Epithelial cell of proximal tubule (primary cell): Measurements from ENCODE around the gene MED7. TPM values are rescaled to one million over a fixed set of nuclear protein-coding genes. Genes with fewer than 3 reads are reported as not detected.

ENCODE experiments used
- DNase-seq: peaks from one replicate; pipeline ENCODE4 v3.0.0-alpha.2; 2011; ENCODE audit warnings: low read depth
- H3K4me3 ChIP-seq: 2 replicates; pipeline ENCODE4 v1.5.1; 2011; ENCODE audit warnings: low read depth, mild to moderate bottlenecking, low read length
- total RNA-seq: library from RNA; depleted of rRNA; stranded (reverse); fragments of >200 nt; gene quantifications from 2 replicates; pipeline ENCODE4 v1.2.3, GENCODE V29; 2015
- TF ChIP-seq, protein P1 (sequence below): conservative IDR thresholded peaks from 2 replicates; pipeline ENCODE4 v1.5.1; 2012; ENCODE audit warnings: low read depth, mild to moderate bottlenecking, low read length

The MED7 gene
- total RNA-seq, 1 donor from 2014 or later = 20.5 TPM

DNA sequence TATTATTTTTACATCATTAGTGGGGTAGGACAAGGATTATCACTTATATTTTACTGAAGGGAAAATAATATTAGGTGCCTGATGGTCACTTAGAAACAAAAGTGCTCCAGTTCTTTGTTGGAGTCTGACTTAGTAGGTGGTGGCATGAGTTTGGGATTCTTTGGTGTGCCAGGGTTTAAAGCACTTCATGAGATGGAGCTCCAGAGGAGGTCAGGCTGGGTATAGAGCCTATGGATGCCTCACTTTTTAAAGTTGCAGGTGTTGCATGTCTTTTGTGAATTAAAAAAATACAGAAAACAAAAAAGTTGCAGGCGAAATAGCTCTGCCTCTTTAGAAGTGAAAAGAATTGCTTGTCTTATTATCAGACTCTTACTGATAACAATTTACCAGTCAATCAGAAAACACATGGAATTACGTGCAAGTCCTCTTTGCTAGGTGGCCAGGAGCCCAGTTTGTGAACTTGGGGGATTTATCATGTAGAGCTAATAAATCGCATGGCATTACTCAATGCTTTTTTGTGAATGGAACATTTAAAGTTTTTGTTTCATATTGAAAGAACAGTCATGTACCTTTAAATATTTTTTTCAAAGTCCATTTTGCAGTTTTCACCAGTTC is 39.6 kb upstream of the MED7 start:
- H3K4me3 ChIP-seq = no peak overlapping the region
- no peak for DNase-seq
- TF ChIP-seq, protein P1, sequence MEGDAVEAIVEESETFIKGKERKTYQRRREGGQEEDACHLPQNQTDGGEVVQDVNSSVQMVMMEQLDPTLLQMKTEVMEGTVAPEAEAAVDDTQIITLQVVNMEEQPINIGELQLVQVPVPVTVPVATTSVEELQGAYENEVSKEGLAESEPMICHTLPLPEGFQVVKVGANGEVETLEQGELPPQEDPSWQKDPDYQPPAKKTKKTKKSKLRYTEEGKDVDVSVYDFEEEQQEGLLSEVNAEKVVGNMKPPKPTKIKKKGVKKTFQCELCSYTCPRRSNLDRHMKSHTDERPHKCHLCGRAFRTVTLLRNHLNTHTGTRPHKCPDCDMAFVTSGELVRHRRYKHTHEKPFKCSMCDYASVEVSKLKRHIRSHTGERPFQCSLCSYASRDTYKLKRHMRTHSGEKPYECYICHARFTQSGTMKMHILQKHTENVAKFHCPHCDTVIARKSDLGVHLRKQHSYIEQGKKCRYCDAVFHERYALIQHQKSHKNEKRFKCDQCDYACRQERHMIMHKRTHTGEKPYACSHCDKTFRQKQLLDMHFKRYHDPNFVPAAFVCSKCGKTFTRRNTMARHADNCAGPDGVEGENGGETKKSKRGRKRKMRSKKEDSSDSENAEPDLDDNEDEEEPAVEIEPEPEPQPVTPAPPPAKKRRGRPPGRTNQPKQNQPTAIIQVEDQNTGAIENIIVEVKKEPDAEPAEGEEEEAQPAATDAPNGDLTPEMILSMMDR = no peak

GRCh38 chr5:157180374-157181264 is 38.0 kb upstream of the MED7 start, which contains the start of gene ITK:
ITK (plus strand) TSS chr5:157180840; CDS start chr5:157180978, 138 bp downstream.
- no peak within 1 kb of the TSS for H3K4me3 ChIP-seq
- TF ChIP-seq, protein P1 = no peak
- no peak for DNase-seq

GRCh38 chr5:157178966-157179365 is 36.3 kb upstream of the MED7 start:
- no peak overlapping the region for H3K4me3 ChIP-seq
- TF ChIP-seq, protein P1 = no peak
- no peak for DNase-seq

- no peak for DNase-seq
- H3K4me3 ChIP-seq = no peak overlapping the region
- TF ChIP-seq, protein P1 = no peak
These were observed 35.3 kb upstream of the MED7 start for GRCh38 chr5:157177953-157178352.

GRCh38 chr5:157175071-157175612 is 32.5 kb upstream of the MED7 start:
- no peak for DNase-seq
- H3K4me3 ChIP-seq = no peak overlapping the region
- TF ChIP-seq, protein P1 = no peak

DNA sequence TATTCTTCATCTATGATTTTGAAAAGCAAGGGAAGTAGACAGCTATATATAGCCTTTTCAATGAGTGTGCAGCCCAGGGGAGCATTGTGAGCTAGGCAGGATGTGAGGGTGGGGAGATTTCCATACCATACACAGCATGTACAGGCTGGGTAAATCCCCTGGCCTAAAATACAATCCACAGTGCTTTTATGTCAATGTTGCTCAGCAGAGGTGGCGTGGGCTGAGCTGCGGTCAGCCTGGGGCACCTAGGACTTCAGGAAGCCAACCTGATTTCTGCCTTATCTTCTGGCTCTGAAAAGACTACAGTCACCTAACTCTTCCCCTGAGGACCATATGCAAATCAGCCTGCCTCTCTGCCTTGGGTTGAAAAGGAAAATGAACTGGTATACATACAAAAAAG is 29.7 kb upstream of the MED7 start:
- TF ChIP-seq, protein P1 = no peak
- no peak overlapping the region for H3K4me3 ChIP-seq
- no peak for DNase-seq
